ENCODE data around the gene USB1.

DNA sequence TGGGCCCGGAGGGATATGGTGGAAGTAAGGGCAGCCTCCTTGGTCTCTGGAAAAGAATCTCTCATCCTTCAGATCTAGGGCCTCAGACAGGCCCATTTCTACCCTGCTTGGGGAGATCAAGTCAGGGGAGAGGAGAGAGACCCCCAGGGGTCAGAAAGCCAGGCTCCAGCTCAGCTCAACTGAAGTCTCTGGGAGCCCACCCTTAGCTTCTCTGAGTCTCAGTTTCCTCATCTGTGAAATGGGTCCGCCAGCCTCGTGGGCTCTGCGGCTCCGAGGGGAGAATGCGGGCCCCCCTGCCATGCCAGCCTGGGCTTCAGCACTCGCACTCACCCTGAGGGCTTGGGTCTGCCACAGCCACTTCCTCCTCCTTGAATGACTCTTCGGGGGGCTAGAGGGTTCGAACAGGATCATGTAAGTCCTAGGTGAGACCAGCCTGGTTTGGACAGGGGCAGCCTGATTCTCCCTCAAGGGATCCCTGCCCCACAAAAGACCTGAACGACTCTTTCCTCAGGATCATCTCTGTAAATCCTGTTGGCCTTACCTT lies 37.0 kb upstream of the USB1 start:
- TF ChIP-seq, protein P1, sequence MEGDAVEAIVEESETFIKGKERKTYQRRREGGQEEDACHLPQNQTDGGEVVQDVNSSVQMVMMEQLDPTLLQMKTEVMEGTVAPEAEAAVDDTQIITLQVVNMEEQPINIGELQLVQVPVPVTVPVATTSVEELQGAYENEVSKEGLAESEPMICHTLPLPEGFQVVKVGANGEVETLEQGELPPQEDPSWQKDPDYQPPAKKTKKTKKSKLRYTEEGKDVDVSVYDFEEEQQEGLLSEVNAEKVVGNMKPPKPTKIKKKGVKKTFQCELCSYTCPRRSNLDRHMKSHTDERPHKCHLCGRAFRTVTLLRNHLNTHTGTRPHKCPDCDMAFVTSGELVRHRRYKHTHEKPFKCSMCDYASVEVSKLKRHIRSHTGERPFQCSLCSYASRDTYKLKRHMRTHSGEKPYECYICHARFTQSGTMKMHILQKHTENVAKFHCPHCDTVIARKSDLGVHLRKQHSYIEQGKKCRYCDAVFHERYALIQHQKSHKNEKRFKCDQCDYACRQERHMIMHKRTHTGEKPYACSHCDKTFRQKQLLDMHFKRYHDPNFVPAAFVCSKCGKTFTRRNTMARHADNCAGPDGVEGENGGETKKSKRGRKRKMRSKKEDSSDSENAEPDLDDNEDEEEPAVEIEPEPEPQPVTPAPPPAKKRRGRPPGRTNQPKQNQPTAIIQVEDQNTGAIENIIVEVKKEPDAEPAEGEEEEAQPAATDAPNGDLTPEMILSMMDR (conservative IDR thresholded peaks at IDR 0.05; ENCODE audit: low read depth in 2 of 2): no peak
- TF ChIP-seq POLR2AphosphoS5 (IDR thresholded peaks at IDR 0.05; ENCODE audit: low read depth) (no peak), CREB1 (CRISPR knock-in tag; IDR thresholded peaks at IDR 0.05; ENCODE audit: low read depth) (no peak), JUNB (IDR thresholded peaks at IDR 0.05; ENCODE audit: unreplicated experiment) (no peak), EZH2 (IDR thresholded peaks at IDR 0.05; ENCODE audit: low read depth, unreplicated experiment) (no peak), ZNF331 (CRISPR knock-in tag; IDR thresholded peaks at IDR 0.05; ENCODE audit: low read depth) (no peak), EZH2phosphoT487 (IDR thresholded peaks at IDR 0.05; ENCODE audit: unreplicated experiment) (no peak), STAT1 (IDR thresholded peaks at IDR 0.05; ENCODE audit: unreplicated experiment) (no peak), ZNF114 (CRISPR knock-in tag; IDR thresholded peaks at IDR 0.05) (no peak), NANOG (IDR thresholded peaks at IDR 0.05; ENCODE audit: borderline replicate concordance) (no peak)
- TF ChIP-seq, protein P2, sequence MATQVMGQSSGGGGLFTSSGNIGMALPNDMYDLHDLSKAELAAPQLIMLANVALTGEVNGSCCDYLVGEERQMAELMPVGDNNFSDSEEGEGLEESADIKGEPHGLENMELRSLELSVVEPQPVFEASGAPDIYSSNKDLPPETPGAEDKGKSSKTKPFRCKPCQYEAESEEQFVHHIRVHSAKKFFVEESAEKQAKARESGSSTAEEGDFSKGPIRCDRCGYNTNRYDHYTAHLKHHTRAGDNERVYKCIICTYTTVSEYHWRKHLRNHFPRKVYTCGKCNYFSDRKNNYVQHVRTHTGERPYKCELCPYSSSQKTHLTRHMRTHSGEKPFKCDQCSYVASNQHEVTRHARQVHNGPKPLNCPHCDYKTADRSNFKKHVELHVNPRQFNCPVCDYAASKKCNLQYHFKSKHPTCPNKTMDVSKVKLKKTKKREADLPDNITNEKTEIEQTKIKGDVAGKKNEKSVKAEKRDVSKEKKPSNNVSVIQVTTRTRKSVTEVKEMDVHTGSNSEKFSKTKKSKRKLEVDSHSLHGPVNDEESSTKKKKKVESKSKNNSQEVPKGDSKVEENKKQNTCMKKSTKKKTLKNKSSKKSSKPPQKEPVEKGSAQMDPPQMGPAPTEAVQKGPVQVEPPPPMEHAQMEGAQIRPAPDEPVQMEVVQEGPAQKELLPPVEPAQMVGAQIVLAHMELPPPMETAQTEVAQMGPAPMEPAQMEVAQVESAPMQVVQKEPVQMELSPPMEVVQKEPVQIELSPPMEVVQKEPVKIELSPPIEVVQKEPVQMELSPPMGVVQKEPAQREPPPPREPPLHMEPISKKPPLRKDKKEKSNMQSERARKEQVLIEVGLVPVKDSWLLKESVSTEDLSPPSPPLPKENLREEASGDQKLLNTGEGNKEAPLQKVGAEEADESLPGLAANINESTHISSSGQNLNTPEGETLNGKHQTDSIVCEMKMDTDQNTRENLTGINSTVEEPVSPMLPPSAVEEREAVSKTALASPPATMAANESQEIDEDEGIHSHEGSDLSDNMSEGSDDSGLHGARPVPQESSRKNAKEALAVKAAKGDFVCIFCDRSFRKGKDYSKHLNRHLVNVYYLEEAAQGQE (IDR thresholded peaks at IDR 0.05; ENCODE audit: unreplicated experiment): no peak
- TF ChIP-seq, protein P3, sequence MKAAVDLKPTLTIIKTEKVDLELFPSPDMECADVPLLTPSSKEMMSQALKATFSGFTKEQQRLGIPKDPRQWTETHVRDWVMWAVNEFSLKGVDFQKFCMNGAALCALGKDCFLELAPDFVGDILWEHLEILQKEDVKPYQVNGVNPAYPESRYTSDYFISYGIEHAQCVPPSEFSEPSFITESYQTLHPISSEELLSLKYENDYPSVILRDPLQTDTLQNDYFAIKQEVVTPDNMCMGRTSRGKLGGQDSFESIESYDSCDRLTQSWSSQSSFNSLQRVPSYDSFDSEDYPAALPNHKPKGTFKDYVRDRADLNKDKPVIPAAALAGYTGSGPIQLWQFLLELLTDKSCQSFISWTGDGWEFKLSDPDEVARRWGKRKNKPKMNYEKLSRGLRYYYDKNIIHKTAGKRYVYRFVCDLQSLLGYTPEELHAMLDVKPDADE (IDR thresholded peaks at IDR 0.05): no peak

Data from GM23338 (cell line).